GF-D8 (cell line): ENCODE measurements around the gene NRP1.
"Not testable (repeated sequence)": the region's sequence is repeated elsewhere in the genome, so short reads cannot be mapped to it uniquely, and the experiment has no call there.

Experiments
- DNase-seq: peaks from one replicate; lab custom pipeline; 2025; lab: John Stamatoyannopoulos, UW

The NRP1 gene

GRCh38 chr10:33150146-33150545 lies 184.3 kb downstream of the NRP1 start:
- DNase-seq: no peak

DNA sequence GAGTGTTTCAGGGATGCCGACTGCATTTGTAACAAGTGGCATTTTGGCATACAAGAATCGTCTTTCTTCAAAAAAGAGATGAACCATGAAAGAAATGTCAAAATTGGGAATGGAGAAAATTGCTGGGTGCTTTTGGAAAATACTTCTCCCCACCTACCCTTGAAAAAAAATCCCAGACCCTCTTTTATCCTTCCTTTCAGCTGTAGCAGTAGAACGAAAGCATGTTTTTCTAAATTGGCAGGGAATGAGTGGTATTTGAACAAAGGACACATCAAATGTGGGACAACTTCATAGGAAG lies 187.5 kb downstream of the NRP1 start:
- DNase-seq: no peak

GRCh38 chr10:33146189-33147012 lies 188.1 kb downstream of the NRP1 start:
- no peak for DNase-seq

DNA sequence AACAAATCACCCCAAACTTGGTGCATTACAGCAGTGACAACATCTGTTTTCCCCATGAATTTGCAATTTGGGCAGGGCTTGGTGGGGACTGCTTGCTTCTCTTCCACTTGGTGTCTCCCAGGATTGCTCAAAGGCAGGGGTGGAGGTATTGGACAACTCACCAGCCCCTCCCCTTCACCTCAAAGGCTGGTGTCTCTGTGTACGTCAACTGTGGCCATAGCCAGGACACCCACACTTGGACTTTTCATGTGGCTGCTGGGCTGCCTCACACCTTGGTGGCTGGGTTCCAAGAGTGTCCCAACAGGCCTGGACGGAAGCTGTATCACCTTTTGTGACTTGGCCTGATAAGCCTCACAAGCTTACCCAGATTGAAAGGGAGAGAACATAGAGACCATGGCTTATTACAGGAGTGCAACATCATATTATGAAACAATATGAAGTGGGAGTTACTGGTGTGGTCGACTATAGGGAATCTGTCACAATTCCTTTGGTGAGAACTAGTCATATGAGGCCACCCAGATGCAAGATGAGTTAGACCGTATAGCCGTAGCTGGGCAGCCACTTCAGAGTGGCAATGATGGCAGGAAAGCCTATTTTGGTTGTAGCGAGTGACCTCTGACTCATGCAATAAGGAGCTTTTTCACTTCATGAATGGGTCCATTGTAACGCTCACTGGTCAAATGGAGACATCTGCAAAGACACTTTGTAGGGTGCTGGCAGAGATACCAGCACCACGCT lies 188.8 kb downstream of the NRP1 start:
- no peak for DNase-seq

DNA sequence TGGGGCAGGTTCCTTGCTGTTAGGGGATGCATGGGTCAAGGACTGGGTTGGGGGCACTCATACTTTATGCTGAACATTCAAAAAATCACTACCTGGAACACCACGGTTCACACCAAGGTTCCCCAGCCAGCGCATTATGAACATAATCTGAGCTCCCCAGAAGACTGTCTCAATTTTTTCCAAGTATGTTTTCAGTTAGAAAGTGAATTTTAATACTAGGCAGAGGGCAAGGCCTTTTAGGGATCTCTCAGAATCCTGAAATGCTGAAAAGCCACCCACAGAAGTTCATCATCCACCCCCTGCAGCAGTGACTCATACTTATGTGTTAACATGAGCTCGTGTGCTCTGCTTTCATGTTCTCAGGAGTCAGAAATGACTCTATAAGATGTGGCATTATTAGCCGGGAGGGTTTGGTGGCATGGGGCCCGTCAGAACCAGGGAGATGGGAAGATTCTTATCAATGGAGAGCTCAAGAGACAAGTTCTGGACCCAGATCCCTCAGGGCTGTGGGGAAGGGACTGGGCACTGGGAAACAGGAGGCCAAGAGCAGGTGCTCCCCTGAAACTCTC lies 191.2 kb downstream of the NRP1 start:
- DNase-seq: no peak

DNA sequence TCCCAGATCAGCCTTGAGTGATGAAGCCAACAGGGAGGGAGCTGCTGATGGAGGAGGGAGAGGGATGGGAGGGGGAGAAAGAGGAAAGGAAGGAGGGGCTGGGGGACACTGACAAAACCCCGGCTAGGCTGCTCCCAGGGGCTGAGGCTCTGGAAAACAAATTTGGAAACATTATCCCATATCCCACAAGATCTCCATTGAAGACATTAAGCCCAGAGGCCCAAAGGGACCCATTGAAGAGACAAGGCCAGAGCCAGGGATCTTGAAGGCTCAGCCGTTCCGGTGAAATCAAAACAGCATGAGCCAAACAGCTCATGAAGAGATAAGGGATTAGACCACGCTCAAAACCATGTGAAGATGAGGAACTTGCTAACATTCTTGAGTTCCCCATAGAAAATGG lies 192.2 kb downstream of the NRP1 start:
- DNase-seq: no peak

DNA sequence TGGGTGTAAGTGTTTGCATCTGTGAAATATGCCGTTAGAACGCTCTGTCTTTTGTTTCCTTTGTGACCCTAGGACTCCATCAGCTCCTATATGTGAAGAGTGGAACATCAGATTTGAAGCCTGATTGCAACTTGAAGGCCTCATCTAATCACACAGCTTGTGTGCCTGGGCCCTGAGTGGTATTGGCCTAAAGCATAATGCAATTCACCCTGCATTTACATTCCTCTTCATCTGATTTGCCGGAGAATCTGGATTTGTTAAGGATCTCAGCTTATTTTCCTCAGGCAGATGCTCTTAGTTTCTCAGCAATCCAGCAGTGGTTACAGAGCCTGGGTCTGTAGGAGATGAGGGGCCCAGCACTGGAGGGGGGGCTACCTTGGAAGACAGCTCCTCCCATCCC lies 193.2 kb downstream of the NRP1 start:
- no peak for DNase-seq

DNA sequence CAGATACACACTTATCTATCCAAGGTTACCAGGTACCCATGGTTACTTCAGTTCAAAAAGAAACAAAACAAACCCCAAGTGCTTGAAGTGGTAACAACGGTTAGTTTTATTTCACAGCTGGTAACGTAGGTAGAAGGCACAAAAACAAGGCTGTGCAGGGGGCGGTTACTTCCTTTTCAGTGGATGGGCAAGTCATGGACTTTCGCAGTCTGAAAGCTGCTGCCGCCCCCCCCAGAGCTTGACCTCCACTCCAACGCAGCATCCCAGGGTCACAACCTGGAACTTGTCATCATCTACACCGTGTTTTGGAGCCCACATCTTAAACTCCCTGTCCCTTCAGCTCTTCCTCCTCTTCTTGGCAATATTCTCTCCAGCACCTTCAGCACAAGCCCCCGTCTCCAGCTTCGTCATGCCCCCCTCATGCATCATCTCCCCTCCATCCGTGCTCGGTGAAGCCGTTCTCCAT lies 195.3 kb downstream of the NRP1 start:
- no peak for DNase-seq

DNA sequence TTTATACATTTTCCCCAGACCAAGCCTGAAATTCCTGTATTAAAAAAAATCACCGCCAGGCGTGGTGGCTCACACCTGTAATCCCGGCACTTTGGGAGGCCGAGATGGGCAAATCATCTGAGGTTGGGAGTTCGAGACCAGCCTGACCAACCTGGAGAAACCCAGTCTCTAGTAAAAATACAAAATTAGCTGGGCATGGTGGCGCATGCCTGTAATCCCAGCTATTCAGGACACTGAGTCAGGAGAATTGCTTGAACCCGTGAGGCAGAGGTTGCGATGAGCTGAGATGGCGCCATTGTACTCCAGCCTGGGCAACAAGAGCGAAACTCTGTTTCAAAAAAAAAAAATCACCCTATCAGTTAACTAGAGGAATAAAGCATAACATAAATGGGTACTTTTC lies 195.8 kb downstream of the NRP1 start:
- not testable (repeated sequence) for DNase-seq

DNA sequence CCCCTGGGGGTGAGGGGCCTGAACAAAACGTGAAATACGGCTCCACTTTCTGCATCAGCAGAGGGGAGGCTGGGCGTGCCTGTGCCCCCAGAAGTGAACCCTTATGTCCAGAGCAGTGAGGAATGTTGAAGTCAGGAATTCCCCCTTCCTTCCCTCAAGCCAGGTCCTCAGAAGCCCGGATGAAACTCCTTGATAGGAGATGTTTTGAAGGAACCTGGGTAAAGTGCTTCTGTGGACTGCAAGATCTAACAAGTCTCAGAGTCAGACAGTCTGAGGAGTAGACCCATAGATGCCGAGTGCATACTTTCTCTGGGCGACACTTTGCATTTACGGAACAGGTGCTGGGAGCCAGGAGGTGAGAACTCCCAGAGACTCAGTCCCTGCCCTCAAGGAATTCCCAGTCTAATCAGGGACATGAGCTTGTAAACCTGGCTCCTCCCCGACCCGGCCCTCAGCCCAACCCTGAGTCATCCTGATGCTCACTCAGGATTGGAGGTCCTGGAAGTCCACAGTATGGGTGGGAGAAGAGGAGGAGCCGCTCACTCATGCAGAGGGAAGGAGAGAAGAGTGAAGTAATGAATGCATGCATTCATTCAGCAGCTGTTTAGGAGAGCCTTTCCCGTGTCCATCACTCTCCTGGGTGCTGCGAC lies 197.0 kb downstream of the NRP1 start:
- DNase-seq: no peak

DNA sequence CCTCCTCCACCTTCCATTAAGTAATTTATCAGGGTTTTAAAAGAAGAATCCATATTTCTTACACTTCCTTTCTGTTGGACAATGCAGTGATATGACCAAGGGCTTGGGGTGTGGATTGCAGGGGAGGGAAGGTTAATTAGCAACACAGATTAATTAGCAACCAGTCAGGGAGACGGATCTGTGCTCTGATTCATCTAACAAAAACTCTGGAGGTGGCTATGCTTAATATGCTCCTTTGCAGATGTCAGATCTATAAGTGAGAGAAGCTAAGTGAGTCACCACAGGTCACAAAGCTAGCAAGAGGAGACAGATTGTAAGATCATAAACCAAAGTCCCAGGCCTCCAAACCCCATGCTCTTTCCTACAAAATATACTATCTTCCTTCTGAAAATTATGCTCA lies 197.7 kb downstream of the NRP1 start:
- DNase-seq: no peak

- DNase-seq: no peak
Measured at GRCh38 chr10:33136271-33136670, 198.2 kb downstream of the NRP1 start.

GRCh38 chr10:33134011-33134751 lies 200.3 kb downstream of the NRP1 start:
- no peak for DNase-seq

DNA sequence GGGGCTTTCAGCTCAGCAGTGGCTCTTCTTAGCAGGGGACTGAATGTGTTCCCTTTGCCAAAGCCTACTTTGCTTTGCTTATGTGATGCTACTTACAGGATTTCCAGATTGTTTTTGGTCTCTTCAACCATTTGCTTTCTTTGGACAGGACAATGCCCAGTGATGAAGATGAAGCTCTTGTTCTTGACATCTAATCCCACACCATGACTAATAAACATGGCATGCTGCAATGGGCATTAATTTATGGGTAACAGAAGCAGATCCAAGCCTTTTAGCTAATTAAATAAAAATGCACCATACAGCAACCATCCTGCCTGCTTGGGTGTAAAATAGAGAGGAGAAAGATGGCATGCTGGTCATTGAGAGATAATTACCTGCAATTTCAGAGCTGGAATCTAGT lies 200.9 kb downstream of the NRP1 start:
- no peak for DNase-seq

GRCh38 chr10:33132626-33133025 lies 201.8 kb downstream of the NRP1 start:
- DNase-seq: no peak

DNA sequence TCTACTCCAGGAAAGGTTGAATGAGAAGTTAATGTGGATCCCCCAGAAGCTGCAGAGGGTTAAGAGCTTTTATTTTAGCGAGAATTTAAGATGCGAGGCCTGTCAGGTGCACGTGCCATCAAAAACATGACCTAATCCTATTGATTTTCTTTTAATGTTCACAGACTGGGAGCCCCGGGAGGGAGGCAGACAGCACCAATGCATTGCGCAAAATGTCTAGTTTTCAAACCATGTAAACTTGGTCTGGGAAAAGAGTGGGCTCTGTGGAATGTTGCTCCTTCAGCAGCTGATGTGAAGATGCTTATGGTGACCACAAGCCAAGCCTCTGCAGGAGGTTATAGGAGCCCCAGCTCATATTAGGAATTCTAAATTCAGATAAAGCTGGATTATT lies 204.5 kb downstream of the NRP1 start:
- DNase-seq: no peak

GRCh38 chr10:33129141-33129995 lies 205.1 kb downstream of the NRP1 start:
- DNase-seq: no peak

GRCh38 chr10:33127622-33128021 lies 206.8 kb downstream of the NRP1 start:
- DNase-seq: no peak
